Activated CD4-positive, alpha-beta T cell treated with anti-CD3 and anti-CD28 coated beads for 36 hours (primary cell): Measurements from ENCODE around the gene ZNF263. TPM values are rescaled to one million over a fixed set of nuclear protein-coding genes. Genes with fewer than 3 reads are reported as not detected.
"Not testable (repeated sequence)": the region's sequence is repeated elsewhere in the genome, so short reads cannot be mapped to it uniquely, and the experiment has no call there.

Experiments used
- ATAC-seq: fragments of 200-7000 bp; cut with Tn5 transposase; one replicate; pipeline ENCODE4 v1.10.0; 2021; ENCODE audit warnings: mild to moderate bottlenecking, moderate library complexity
- CTCF ChIA-PET: fragments of 350-600 bp; sonication (Branson Sonifier 250); formaldehyde crosslinking; loops from one replicate; lab custom pipeline; 2021; ENCODE audit warnings: antibody characterized with exemption; lab: Charles Lee
- POLR2A ChIA-PET: fragments of 350-600 bp; sonication (Branson Sonifier 250); formaldehyde crosslinking; loops from one replicate; lab custom pipeline; 2021; ENCODE audit warnings: antibody characterized with exemption, inconsistent platforms; lab: Charles Lee
- DNase-seq: peaks from one replicate; pipeline ENCODE4 v3.0.0-alpha.2; 2020
- H3K27ac Mint-ChIP-seq: one replicate; pipeline ENCODE4 v1.8.0; 2021; ENCODE audit warnings: mixed read lengths
- H3K27me3 Mint-ChIP-seq: one replicate; pipeline ENCODE4 v1.8.0; 2021; ENCODE audit warnings: mixed read lengths
- H3K36me3 Mint-ChIP-seq: one replicate; pipeline ENCODE4 v1.8.0; 2021; ENCODE audit warnings: low read depth, mixed read lengths
- H3K4me1 Mint-ChIP-seq: one replicate; pipeline ENCODE4 v1.8.0; 2021; ENCODE audit warnings: mixed read lengths
- H3K4me3 Mint-ChIP-seq: one replicate; pipeline ENCODE4 v1.8.0; 2021; ENCODE audit warnings: mild to moderate bottlenecking, moderate library complexity, mixed read lengths
- H3K9me3 Mint-ChIP-seq: one replicate; pipeline ENCODE4 v1.8.0; 2021; ENCODE audit warnings: low read depth, mixed read lengths
- intact Hi-C, 2 experiments: fragments of 100-400 bp; cut with DNase I in 1 of 2; cut with micrococcal nuclease in 1 of 2; formaldehyde crosslinking; loops; one replicate each; pipeline versions ENCODE4 v1.14.2 to v1.15.1; 2022 to 2024; cut with DNase I, micrococcal nuclease
- total RNA-seq, 2 experiments: library from RNA; stranded (reverse); gene quantifications; one replicate each; pipeline ENCODE4 v1.2.3, GENCODE V29; 2021

ZNF263 gene
- total RNA-seq, 2 experiments from 2014 or later: 19.2 to 19.6 TPM

GRCh38 chr16:3268294-3268693 is 15.0 kb upstream of the ZNF263 start:
- H3K27ac Mint-ChIP-seq: no peak overlapping the region
- DNase-seq: no peak
- H3K4me1 Mint-ChIP-seq: peaks cover 17% of the 10 kb centered on the region
- no peak for ATAC-seq
- peaks cover 16% of the 10 kb centered on the region for H3K9me3 Mint-ChIP-seq
- H3K4me3 Mint-ChIP-seq: no peak overlapping the region
- ChIA-PET POLR2A (no interaction called here), CTCF (interaction anchor here (4.0 kb wide), 1 partner anchor 15 kb away, joined by 21 read pairs; the partner anchor contains the start of gene ZNF263)
- H3K36me3 Mint-ChIP-seq: peaks cover 28% of the 10 kb centered on the region
- intact Hi-C loops: no loop called here
- H3K27me3 Mint-ChIP-seq: no peaks in the 10 kb centered on the region

GRCh38 chr16:3270718-3271117 is 12.6 kb upstream of the ZNF263 start:
- CTCF ChIA-PET, H3K27me3 Mint-ChIP-seq, ATAC-seq, H3K4me3 Mint-ChIP-seq, DNase-seq, H3K4me1 Mint-ChIP-seq, POLR2A ChIA-PET, intact Hi-C loops, H3K27ac Mint-ChIP-seq: not testable (repeated sequence)
- H3K36me3 Mint-ChIP-seq: peaks cover 24% of the 10 kb centered on the region
- H3K9me3 Mint-ChIP-seq: peaks cover 24% of the 10 kb centered on the region

- H3K27ac Mint-ChIP-seq, DNase-seq, H3K4me3 Mint-ChIP-seq, H3K4me1 Mint-ChIP-seq, CTCF ChIA-PET, H3K27me3 Mint-ChIP-seq, ATAC-seq, POLR2A ChIA-PET, intact Hi-C loops: not testable (repeated sequence)
- peaks cover 24% of the 10 kb centered on the region for H3K9me3 Mint-ChIP-seq
- peaks cover 23% of the 10 kb centered on the region for H3K36me3 Mint-ChIP-seq
These were observed 12.0 kb upstream of the ZNF263 start for GRCh38 chr16:3271281-3271680.

GRCh38 chr16:3274490-3274889 is 8.8 kb upstream of the ZNF263 start:
- Mint-ChIP-seq H3K9me3 (peaks cover 16% of the 10 kb centered on the region), H3K4me3 (no peak overlapping the region), H3K36me3 (peaks cover 2% of the 10 kb centered on the region), H3K27me3 (peaks cover 1% of the 10 kb centered on the region), H3K4me1 (no peaks in the 10 kb centered on the region), H3K27ac (no peak overlapping the region)
- ChIA-PET POLR2A (no interaction called here), CTCF (no interaction called here)
- no peak for DNase-seq
- intact Hi-C loops: no loop called here
- ATAC-seq: no peak

- intact Hi-C loops: no loop called here
- POLR2A ChIA-PET: no interaction called here
- no peaks in the 10 kb centered on the region for H3K4me1 Mint-ChIP-seq
These were observed 8.3 kb upstream of the ZNF263 start for GRCh38 chr16:3274947-3275346.

GRCh38 chr16:3276679-3277078 is 6.6 kb upstream of the ZNF263 start:
- no peak for ATAC-seq
- no peak overlapping the region for H3K27ac Mint-ChIP-seq
- H3K9me3 Mint-ChIP-seq: peaks cover 13% of the 10 kb centered on the region
- no peak overlapping the region for H3K4me3 Mint-ChIP-seq
- intact Hi-C loops: no loop called here
- H3K27me3 Mint-ChIP-seq: peaks cover 1% of the 10 kb centered on the region
- H3K4me1 Mint-ChIP-seq: no peaks in the 10 kb centered on the region
- ChIA-PET CTCF (interaction anchor here (0.9 to 1.8 kb wide), 2 partner anchors 10 to 126 kb away, joined by 4 to 8 read pairs; no protein-coding TSS in a partner anchor), POLR2A (no interaction called here)
- DNase-seq: no peak
- no peaks in the 10 kb centered on the region for H3K36me3 Mint-ChIP-seq

More at GRCh38 chr16:3274947-3275346, 8.3 kb upstream of the ZNF263 start:
- Mint-ChIP-seq H3K27ac (no peak overlapping the region), H3K27me3 (peaks cover 1% of the 10 kb centered on the region), H3K36me3 (no peaks in the 10 kb centered on the region), H3K9me3 (peaks cover 14% of the 10 kb centered on the region), H3K4me3 (no peak overlapping the region)
- ATAC-seq: no peak
- DNase-seq: no peak
- CTCF ChIA-PET: no interaction called here

- CTCF ChIA-PET: interaction anchor here (0.8 kb wide), 1 partner anchor 23 kb away, joined by 3 read pairs; no protein-coding TSS in a partner anchor
- no peak for ATAC-seq
These were observed 2.0 kb upstream of the ZNF263 start for GRCh38 chr16:3281222-3281820.

GRCh38 chr16:3282103-3282729 is 1.1 kb upstream of the ZNF263 start:
- Mint-ChIP-seq H3K4me1 (peaks cover 24% of the 10 kb centered on the region), H3K9me3 (peaks cover 10% of the 10 kb centered on the region), H3K36me3 (peaks cover 35% of the 10 kb centered on the region), H3K4me3 (peak overlapping the region; percentile 90), H3K27me3 (peaks cover 1% of the 10 kb centered on the region), H3K27ac (peak overlapping the region; percentile 97)
- ATAC-seq: peak; percentile 27
- CTCF ChIA-PET: interaction anchor here (0.6 to 3.2 kb wide), 3 partner anchors 15 to 191 kb away, joined by 3 to 21 read pairs (median 3); partner anchors contain the start of gene ZNF213
- intact Hi-C loops: loop anchor here (1.0 to 2.0 kb wide), 7 partner anchors 23 to 258 kb away; partner anchors contain the start of genes CLUAP1 (in 2 of the 2), THOC6 (in 1 of the 2), TIGD7 (in 1 of the 2) and ZNF200 (in 1 of the 2)
- no peak for DNase-seq
- POLR2A ChIA-PET: interaction anchor here (0.7 to 1.3 kb wide), 3 partner anchors 67 to 147 kb away, joined by 3 to 5 read pairs (median 4); partner anchors contain the start of genes ZNF174, ZNF213 and ZSCAN32

More at GRCh38 chr16:3281222-3281820, 2.0 kb upstream of the ZNF263 start:
- Mint-ChIP-seq H3K4me3 (peak overlapping the region; percentile 90), H3K27me3 (peaks cover 1% of the 10 kb centered on the region), H3K9me3 (peaks cover 7% of the 10 kb centered on the region), H3K36me3 (peaks cover 26% of the 10 kb centered on the region), H3K4me1 (peaks cover 24% of the 10 kb centered on the region), H3K27ac (no peak overlapping the region)
- POLR2A ChIA-PET: no interaction called here
- no peak for DNase-seq
- intact Hi-C loops: no loop called here

- peaks cover 51% of the 10 kb centered on the region for H3K36me3 Mint-ChIP-seq
- intact Hi-C loops: loop anchor here (1.0 to 2.0 kb wide), 16 partner anchors 19 to 970 kb away; partner anchors contain the start of genes CLUAP1 (in 2 of the 2), TIGD7 (in 2 of the 2), ZNF174 (in 2 of the 2) and ZNF200 (in 2 of the 2)
- CTCF ChIA-PET: interaction anchor here (0.6 to 3.2 kb wide), 7 partner anchors 9 to 179 kb away, joined by 3 to 21 read pairs (median 3); no protein-coding TSS in a partner anchor
- POLR2A ChIA-PET: interaction anchor here (0.6 to 1.3 kb wide), 4 partner anchors 68 to 161 kb away, joined by 3 to 5 read pairs (median 3); no protein-coding TSS in a partner anchor
- no peaks in the 10 kb centered on the region for H3K27me3 Mint-ChIP-seq
- H3K4me3 Mint-ChIP-seq: peak overlapping the region; percentile 90
- peaks cover 13% of the 10 kb centered on the region for H3K9me3 Mint-ChIP-seq
- ATAC-seq: no peak
- DNase-seq: no peak
- peaks cover 24% of the 10 kb centered on the region for H3K4me1 Mint-ChIP-seq
- peak overlapping the region; percentile 97 for H3K27ac Mint-ChIP-seq
These were observed 504 bp downstream of the ZNF263 start for GRCh38 chr16:3283543-3284447.

GRCh38 chr16:3285131-3285530 is 1.8 kb downstream of the ZNF263 start:
- intact Hi-C loops: no loop called here
- CTCF ChIA-PET: interaction anchor here (1.3 to 3.2 kb wide), 4 partner anchors 12 to 32 kb away, joined by 3 to 21 read pairs (median 4); no protein-coding TSS in a partner anchor
- H3K4me1 Mint-ChIP-seq: peaks cover 24% of the 10 kb centered on the region

More at GRCh38 chr16:3285131-3285530, 1.8 kb downstream of the ZNF263 start:
- POLR2A ChIA-PET: interaction anchor here (0.7 kb wide), 1 partner anchor 220 kb away, joined by 3 read pairs; the partner anchor contains the start of gene IL32
- ATAC-seq (no peak), DNase-seq (no peak)
- no peaks in the 10 kb centered on the region for H3K27me3 Mint-ChIP-seq
- H3K36me3 Mint-ChIP-seq: peaks cover 64% of the 10 kb centered on the region
- peaks cover 22% of the 10 kb centered on the region for H3K9me3 Mint-ChIP-seq
- H3K4me3 Mint-ChIP-seq: peak overlapping the region; percentile 90
- no peak overlapping the region for H3K27ac Mint-ChIP-seq
